GM12891 (cell line): Measurements from ENCODE around the gene IRS1.

Source experiments
- PAX5 ChIP-seq: IDR thresholded peaks from 2 replicates; pipeline ENCODE4 v1.6.1; 2011; ENCODE audit warnings: low read length, moderate library complexity, mild to moderate bottlenecking; ENCODE audit not compliant: insufficient read depth, severe bottlenecking
- POLR2A ChIP-seq: IDR thresholded peaks from 2 replicates; pipeline ENCODE4 v1.6.1; 2011; ENCODE audit warnings: low read depth, low read length, control low read depth
- POLR2AphosphoS5 ChIP-seq: IDR thresholded peaks from 2 replicates; pipeline ENCODE4 v1.6.1; 2011; ENCODE audit warnings: low read depth, low read length, control low read depth
- SPI1 ChIP-seq: IDR thresholded peaks from 2 replicates; pipeline ENCODE4 v1.6.1; 2011; ENCODE audit warnings: low read depth, low read length, control low read depth
- TAF1 ChIP-seq: IDR thresholded peaks from 2 replicates; pipeline ENCODE4 v1.6.1; 2011; ENCODE audit warnings: low read depth, low read length, control low read depth

DNA sequence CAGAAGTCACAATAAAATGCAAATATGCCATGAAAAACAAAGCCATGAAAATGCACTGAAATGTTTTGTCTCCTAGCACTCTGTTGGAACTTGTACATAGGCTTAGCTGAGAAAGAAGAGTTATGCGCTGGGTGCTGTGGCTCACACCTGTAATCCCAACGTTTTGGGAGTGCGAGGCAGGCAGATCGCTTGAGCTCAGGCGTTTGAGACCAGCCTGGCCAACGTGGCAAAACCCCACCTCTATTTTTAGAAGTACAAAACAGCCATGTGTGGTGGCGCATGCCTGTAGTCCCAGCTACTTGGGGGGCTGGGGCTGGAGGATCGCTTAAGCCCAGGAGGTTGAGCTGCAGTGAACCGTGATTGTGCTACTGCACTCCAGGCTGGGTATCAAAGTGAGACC is 39.9 kb downstream of the IRS1 start:
- no peak for TF ChIP-seq POLR2A
- TF ChIP-seq POLR2AphosphoS5 = no peak
- no peak for TF ChIP-seq PAX5
- no peak for TF ChIP-seq TAF1
- TF ChIP-seq SPI1 = no peak
